Erythroblast (primary cell): Measurements from ENCODE around the gene TSPOAP1.

Source experiments
- DNase-seq, 2 experiments: peaks; one replicate each; lab custom pipeline; 2025; lab: John Stamatoyannopoulos, UW
- GATA1 ChIP-seq: IDR thresholded peaks from 2 replicates; pipeline ENCODE4 v1.6.1; 2011; ENCODE audit warnings: low read depth, mild to moderate bottlenecking, control low read depth, low read length, moderate library complexity
- POLR2A ChIP-seq: IDR thresholded peaks from 2 replicates; pipeline ENCODE4 v1.6.1; 2011; ENCODE audit warnings: mild to moderate bottlenecking, low read length

TSPOAP1 gene

DNA sequence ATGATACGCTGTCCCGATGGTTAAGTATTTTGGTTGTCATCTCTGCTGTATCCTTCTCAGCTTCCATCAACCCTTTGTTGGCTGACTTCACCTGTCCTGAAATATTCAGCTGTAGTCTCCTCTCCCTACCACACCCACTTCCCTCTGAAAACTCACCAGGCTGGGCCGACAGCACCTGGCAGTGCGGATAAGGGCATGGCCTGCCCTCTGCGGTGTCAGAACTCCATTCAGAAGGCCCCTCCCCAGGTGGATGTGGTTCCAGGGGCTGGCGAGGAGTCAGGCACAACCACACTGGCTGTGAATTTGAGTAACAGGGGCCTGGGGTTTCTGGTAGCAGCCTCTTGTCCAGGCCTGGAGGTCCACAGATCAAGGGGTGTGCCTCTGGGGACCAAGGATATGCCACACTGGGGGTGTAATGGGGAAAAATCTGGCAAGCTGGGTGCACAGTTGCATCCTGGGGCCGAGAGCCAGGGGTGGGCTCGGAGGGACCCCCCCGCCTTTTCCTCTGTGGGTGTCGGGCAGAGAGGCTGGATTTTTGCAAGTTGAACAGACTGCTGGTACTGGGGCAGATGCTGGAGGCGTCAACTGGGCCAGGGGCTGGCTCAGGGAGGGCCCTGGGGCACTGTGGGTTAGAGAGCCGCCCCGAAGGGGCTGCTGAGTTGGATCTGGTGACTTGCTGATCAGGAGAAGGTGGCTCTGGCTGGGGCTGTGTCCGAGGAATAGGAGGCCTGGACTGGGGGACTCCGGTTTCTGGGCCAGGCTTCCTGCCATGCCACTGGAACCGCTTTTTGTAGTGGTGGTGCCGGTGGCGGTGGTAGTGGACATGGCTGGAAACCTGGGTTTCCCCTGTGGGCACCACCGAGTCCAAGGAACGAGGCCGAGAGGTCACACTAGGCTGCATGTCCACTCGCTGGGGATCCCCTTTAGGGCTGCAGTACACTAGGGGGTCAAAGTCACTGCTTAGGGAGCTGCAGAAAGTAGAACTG lies 29.0 kb upstream of the TSPOAP1 start:
- TF ChIP-seq GATA1 (no peak), POLR2A (no peak)
- DNase-seq, result no peak

- no peak for DNase-seq
- no peak for TF ChIP-seq GATA1
- TF ChIP-seq POLR2A, result no peak
Observed at GRCh38 chr17:58356231-58356630, 27.6 kb upstream of the TSPOAP1 start.

GRCh38 chr17:58354541-58355216 lies 26.1 kb upstream of the TSPOAP1 start:
- DNase-seq, result peak in 1 of 2 experiments; percentile 38
- no peak for TF ChIP-seq GATA1
- no peak for TF ChIP-seq POLR2A

GRCh38 chr17:58353389-58353825 lies 24.8 kb upstream of the TSPOAP1 start:
- no peak for DNase-seq
- TF ChIP-seq POLR2A, result no peak
- no peak for TF ChIP-seq GATA1

GRCh38 chr17:58352596-58353388 lies 24.2 kb upstream of the TSPOAP1 start:
- DNase-seq, result peak; percentile 78 to 82
- TF ChIP-seq GATA1, result no peak
- TF ChIP-seq POLR2A, result no peak

DNA sequence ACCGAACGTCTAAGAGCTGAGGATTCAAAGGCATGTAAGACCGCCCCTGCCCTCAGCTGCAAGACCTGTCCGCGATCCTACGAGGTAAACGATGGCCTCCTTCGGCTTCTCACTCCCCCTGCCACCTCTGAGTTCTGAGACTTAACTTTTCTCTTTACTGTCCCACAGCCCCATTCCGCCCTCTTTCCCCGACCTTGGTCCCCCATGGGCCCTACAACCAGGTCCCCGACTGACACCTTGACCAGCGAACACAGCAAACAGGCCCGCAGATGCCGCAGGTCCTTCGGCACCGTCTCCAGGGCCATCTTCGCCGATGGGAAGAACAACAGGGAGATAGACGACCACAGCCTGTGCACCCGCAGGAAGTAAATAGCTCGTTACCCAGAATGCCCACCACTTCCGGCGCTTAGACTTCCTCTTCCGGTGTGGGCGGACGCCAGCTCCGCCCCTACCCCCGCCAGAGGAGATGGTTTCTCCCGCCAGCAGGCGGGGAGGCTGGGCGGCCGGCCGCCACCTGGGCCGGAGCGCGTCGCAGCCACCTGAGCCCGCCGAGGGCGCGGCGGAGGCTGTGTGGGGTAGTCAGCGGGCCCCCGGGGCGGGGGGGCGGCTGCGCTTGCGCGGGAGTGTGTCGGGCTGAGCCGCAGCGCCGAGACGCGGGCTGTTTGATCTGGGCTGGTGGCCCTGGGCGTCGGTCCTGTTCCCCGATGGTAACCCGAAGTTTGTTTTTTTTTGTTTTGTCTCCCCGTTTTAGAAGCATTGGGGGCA lies 23.4 kb upstream of the TSPOAP1 start, which contains the start of gene SUPT4H1:
Gene SUPT4H1, minus strand, starts transcription at position 371 of the 765 bp plus-strand sequence. Its CDS starts 66 bp downstream, at position 305.
- TF ChIP-seq POLR2A (peak; percentile 98), GATA1 (no peak)
- DNase-seq, result peak; percentile 97

DNA sequence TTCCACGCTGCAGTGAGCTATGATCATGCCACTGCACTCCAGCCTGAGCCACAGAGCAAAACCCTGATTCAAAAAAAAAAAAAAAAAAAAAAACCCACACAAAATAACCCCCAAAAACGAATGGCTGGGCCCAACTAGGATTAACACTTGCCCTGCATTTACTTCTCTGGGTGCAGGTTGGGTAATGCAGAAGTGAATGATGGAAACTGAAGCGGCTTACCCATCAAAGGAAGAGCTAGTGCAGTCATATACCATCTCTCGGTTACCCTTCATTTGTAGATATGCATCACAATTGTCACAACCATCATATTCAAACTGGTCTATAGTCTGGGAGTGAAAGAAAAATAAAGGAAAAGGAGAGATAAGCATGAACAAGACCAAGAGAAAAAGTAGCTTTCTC lies 22.6 kb upstream of the TSPOAP1 start:
- TF ChIP-seq POLR2A (no peak), GATA1 (no peak)
- DNase-seq, result no peak

DNA sequence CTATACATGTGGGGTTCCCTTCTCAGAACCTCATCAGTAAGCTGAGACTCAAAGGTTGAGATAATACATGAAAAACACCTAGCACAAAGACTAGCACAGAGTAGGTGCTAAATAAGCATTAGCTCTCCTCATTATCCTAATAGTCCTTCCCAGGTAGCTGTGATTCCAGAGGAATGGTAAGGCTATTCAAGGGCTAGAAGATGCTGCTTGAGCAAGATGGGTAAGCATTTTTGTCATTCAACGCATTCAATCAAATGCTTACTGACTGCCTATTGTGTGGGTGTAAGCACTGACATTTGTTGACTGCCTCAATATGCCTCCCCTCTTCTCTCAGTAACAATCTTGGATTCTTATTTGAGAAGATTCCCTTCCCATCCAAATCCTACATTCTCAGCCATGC lies 19.4 kb upstream of the TSPOAP1 start:
- TF ChIP-seq POLR2A (peak; percentile 8), GATA1 (no peak)
- no peak for DNase-seq

GRCh38 chr17:58345500-58345899 lies 16.9 kb upstream of the TSPOAP1 start:
- DNase-seq, result no peak

GRCh38 chr17:58344791-58345157 lies 16.2 kb upstream of the TSPOAP1 start:
- DNase-seq, result no peak
- TF ChIP-seq POLR2A (no peak), GATA1 (no peak)

More at GRCh38 chr17:58345500-58345899, 16.9 kb upstream of the TSPOAP1 start:
- TF ChIP-seq GATA1 (no peak), POLR2A (no peak)

- no peak for DNase-seq
- no peak for TF ChIP-seq GATA1
- peak; percentile 48 for TF ChIP-seq POLR2A
Observed at GRCh38 chr17:58344047-58344790, 15.6 kb upstream of the TSPOAP1 start.

GRCh38 chr17:58343131-58343530 lies 14.5 kb upstream of the TSPOAP1 start:
- no peak for DNase-seq
- TF ChIP-seq POLR2A (no peak), GATA1 (no peak)
